ENCODE results near the gene EFCAB8. TPM values are rescaled to one million over a fixed set of nuclear protein-coding genes. Genes with fewer than 3 reads are reported as not detected.

EFCAB8 gene
- total RNA-seq, 1 donor from 2014 or later: 0.50 TPM

GRCh38 chr20:33002087-33002808 is 143.5 kb downstream of the EFCAB8 start:
- intact Hi-C loops (cut with micrococcal nuclease): no loop called here

GRCh38 chr20:33004141-33004751 is 145.5 kb downstream of the EFCAB8 start, which contains the start of gene SUN5:
Gene SUN5 (minus strand): TSS chr20:33004433. CDS start chr20:33004340, 93 bp downstream.
- intact Hi-C loops (cut with micrococcal nuclease): no loop called here

GRCh38 chr20:33005132-33005566 is 146.4 kb downstream of the EFCAB8 start:
- intact Hi-C loops (cut with micrococcal nuclease): loop anchor here (1.0 kb wide), 1 partner anchor 103 kb away; no protein-coding TSS in a partner anchor

- intact Hi-C loops (cut with micrococcal nuclease): loop anchor here (1.0 kb wide), 1 partner anchor 104 kb away; no protein-coding TSS in a partner anchor
Measured at GRCh38 chr20:33005908-33006775, 147.4 kb downstream of the EFCAB8 start.

GRCh38 chr20:33006776-33007375 is 148.2 kb downstream of the EFCAB8 start:
- intact Hi-C loops (cut with micrococcal nuclease): no loop called here

- intact Hi-C loops (cut with micrococcal nuclease): no loop called here
Measured at GRCh38 chr20:33007376-33008335, 148.9 kb downstream of the EFCAB8 start, which contains the start of gene BPIFB2. Gene BPIFB2 (plus strand): TSS chr20:33007704. CDS start chr20:33008575, 871 bp downstream.

- intact Hi-C loops (cut with micrococcal nuclease): no loop called here
Measured at GRCh38 chr20:33008336-33009213, 149.9 kb downstream of the EFCAB8 start.

- intact Hi-C loops (cut with micrococcal nuclease): no loop called here
Measured at GRCh38 chr20:33009214-33010132, 150.8 kb downstream of the EFCAB8 start.

- intact Hi-C loops (cut with micrococcal nuclease): no loop called here
Measured at GRCh38 chr20:33010133-33010504, 151.4 kb downstream of the EFCAB8 start.

- intact Hi-C loops (cut with micrococcal nuclease): no loop called here
Measured at GRCh38 chr20:33010674-33011449, 152.1 kb downstream of the EFCAB8 start.

Other genes starting within 250 kb of the EFCAB8 start
- gene C20orf203, start 185.0 kb upstream of the EFCAB8 start, total RNA-seq: 0.14 and 0.23 TPM in 2 replicates
- 68.4 and 68.6 TPM in 2 replicates for gene COMMD7, start 115.5 kb upstream of the EFCAB8 start, total RNA-seq
- 3.5 and 3.8 TPM in 2 replicates for gene DNMT3B, start 96.5 kb upstream of the EFCAB8 start, total RNA-seq
- gene MAPRE1, start 39.0 kb upstream of the EFCAB8 start, total RNA-seq: 147 and 148 TPM in 2 replicates
- gene SUN5, start 145.5 kb downstream of the EFCAB8 start, total RNA-seq: not detected in 2 replicates
- gene BPIFB2, start 148.8 kb downstream of the EFCAB8 start, total RNA-seq: not detected in 2 replicates
- not detected in 2 replicates for gene BPIFB6, start 172.7 kb downstream of the EFCAB8 start, total RNA-seq
- gene BPIFB3, start 195.0 kb downstream of the EFCAB8 start, total RNA-seq: not detected in 2 replicates
- not detected in 2 replicates for gene BPIFB4, start 220.7 kb downstream of the EFCAB8 start, total RNA-seq

Measured in T-helper 2 cell treated with Interferon-gamma antibody and Interleukin-4, amounts not matched to agents 100 ng/mL and 5 ng/mL, for 36 hours (primary cell).